ENCODE data around the gene CPNE5.

The CPNE5 gene

GRCh38 chr6:36821581-36822335, 17.5 kb downstream of the CPNE5 start:
- TF ChIP-seq CTCF (IDR thresholded peaks at IDR 0.05; ENCODE audit: control insufficient read depth, extremely low read depth, insufficient read depth) = no peak
- no peak for DNase-seq (ENCODE audit: low read depth)
- H3K4me3 ChIP-seq (ENCODE audit: low read depth, low read length) = no peak overlapping the region

- H3K4me3 ChIP-seq (ENCODE audit: low read depth, low read length) = no peak overlapping the region
- no peak for DNase-seq (ENCODE audit: low read depth)
- TF ChIP-seq CTCF (IDR thresholded peaks at IDR 0.05; ENCODE audit: control insufficient read depth, extremely low read depth, insufficient read depth) = no peak
These were observed 18.3 kb downstream of the CPNE5 start for GRCh38 chr6:36820700-36821580.

- no peak for DNase-seq (ENCODE audit: low read depth)
- no peak for TF ChIP-seq CTCF (IDR thresholded peaks at IDR 0.05; ENCODE audit: control insufficient read depth, extremely low read depth, insufficient read depth)
- no peak overlapping the region for H3K4me3 ChIP-seq (ENCODE audit: low read depth, low read length)
These were observed 20.5 kb downstream of the CPNE5 start for GRCh38 chr6:36818756-36819155.

- DNase-seq (ENCODE audit: low read depth) = no peak
- H3K4me3 ChIP-seq (ENCODE audit: low read depth, low read length) = no peak overlapping the region
- TF ChIP-seq CTCF (IDR thresholded peaks at IDR 0.05; ENCODE audit: control insufficient read depth, extremely low read depth, insufficient read depth) = no peak
These were observed 21.4 kb downstream of the CPNE5 start for GRCh38 chr6:36817847-36818246.

- no peak overlapping the region for H3K4me3 ChIP-seq (ENCODE audit: low read depth, low read length)
- no peak for TF ChIP-seq CTCF (IDR thresholded peaks at IDR 0.05; ENCODE audit: control insufficient read depth, extremely low read depth, insufficient read depth)
- no peak for DNase-seq (ENCODE audit: low read depth)
These were observed 21.9 kb downstream of the CPNE5 start for GRCh38 chr6:36817176-36817817.

GRCh38 chr6:36815962-36816735, 23.1 kb downstream of the CPNE5 start:
- H3K4me3 ChIP-seq (ENCODE audit: low read depth, low read length) = no peak overlapping the region
- no peak for TF ChIP-seq CTCF (IDR thresholded peaks at IDR 0.05; ENCODE audit: control insufficient read depth, extremely low read depth, insufficient read depth)
- no peak for DNase-seq (ENCODE audit: low read depth)

Measured in LNCaP clone FGC (cell line).